T47D (cell line): ENCODE measurements around the gene HOXA6.

Experiments used
- DNase-seq, 2 experiments: peaks; one replicate each; pipeline versions ENCODE4 v3.0.0 to v3.0.0-alpha.2; 2011 to 2012; ENCODE audit warnings: low read depth in 1 of 2, low spot score in 1 of 2
- JUND ChIP-seq: IDR thresholded peaks from 2 replicates; pipeline ENCODE4 v1.6.1; 2012; ENCODE audit warnings: low read depth
- in situ Hi-C: cut with HindIII; loops from 2 replicates; pipeline ENCODE4 v1.10.0; 2016; ENCODE audit warnings: low sequenced_read_pairs, low pct_unique_long_range_greater_than_20kb

The HOXA6 gene

DNA sequence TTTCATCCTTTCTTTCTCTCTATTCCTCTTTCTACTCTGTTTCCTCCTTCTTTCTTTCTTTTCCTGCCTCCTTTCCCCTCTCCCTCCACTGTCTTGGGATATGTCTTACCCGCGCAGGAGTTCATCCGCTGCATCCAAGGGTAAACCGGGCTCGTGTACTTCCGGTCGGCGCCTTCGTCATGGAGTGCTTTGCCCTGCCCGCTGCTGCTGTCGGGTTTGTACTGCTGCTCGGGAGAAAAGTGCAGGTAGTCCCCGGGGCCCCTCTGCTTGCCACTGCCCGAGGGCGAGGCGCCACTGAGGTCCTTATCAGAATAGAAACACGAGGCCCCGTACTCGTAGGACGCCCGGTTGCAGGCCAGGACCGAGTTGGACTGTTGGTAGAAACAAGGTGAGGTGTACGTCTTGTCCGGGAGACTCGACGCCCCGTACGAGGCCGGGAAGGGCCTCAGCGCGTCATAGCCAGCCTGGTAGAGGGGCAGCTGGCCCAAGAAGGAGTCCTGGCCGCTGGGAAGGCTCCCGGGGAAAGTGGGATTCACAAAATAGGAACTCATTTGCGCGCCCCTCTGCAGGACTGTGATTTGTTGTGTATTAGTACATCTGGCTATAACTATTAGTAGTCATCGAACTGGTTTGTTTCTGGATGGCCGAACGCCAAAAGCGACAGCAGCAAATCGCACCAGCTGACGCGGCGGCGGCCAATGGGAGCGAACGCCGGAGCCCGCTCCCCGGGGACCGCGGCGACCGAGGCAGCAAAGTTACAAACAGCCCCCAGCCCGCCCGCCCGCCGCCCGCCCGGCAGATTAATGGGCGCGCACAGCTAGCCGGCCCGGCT lies at the start of gene HOXA6:
HOXA6 (minus strand) TSS at position 576 of the 832 bp plus-strand sequence; CDS start at position 551, 25 bp downstream.
- TF ChIP-seq JUND = no peak
- no peak for DNase-seq
- in situ Hi-C loops = no loop called here

DNA sequence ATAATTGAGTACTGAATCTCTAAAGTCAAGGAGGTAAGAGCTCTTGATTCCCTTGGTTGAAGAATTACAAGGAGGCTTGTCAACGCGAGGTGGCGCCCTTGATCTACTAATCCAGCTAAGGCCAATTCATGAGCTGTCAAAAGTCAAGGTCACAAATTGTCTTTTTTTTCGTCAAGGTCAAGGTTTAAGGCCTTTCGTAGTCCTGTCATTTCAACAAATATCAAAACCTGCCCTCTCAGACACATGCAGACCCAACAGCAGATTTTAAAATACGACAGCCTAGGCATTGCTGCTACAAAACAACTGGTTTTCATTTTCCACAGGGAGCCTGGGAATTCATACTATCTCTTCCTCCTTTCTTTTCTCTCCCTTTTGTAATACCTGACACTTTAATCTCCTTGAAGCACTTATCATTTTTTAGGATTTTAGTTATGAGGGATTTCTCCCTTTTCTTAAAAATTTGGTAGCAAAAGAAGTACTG lies 48.8 kb upstream of the HOXA6 start:
- peak; percentile 80 to 97 for DNase-seq
- TF ChIP-seq JUND = no peak
- in situ Hi-C loops = no loop called here

- in situ Hi-C loops = no loop called here
- no peak for TF ChIP-seq JUND
- DNase-seq = no peak
These were observed 47.3 kb upstream of the HOXA6 start for GRCh38 chr7:27194686-27195379.

DNA sequence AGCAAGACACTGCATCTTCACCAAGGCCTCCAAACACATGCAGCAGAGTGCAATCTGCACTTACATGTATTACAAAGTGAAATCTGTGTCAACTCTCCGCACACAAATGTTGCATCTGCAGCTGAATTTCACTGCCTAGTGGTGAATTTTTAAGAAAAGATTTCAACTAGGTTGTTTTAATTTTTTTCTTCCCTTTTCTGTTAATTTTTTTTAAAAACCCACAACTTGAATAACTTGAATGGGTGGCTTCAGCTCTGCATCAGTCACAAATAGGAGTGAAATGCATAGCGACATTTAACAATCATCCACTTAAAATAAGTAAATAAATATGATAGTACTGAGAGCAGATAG lies 46.4 kb upstream of the HOXA6 start:
- in situ Hi-C loops = no loop called here
- no peak for TF ChIP-seq JUND
- no peak for DNase-seq

DNA sequence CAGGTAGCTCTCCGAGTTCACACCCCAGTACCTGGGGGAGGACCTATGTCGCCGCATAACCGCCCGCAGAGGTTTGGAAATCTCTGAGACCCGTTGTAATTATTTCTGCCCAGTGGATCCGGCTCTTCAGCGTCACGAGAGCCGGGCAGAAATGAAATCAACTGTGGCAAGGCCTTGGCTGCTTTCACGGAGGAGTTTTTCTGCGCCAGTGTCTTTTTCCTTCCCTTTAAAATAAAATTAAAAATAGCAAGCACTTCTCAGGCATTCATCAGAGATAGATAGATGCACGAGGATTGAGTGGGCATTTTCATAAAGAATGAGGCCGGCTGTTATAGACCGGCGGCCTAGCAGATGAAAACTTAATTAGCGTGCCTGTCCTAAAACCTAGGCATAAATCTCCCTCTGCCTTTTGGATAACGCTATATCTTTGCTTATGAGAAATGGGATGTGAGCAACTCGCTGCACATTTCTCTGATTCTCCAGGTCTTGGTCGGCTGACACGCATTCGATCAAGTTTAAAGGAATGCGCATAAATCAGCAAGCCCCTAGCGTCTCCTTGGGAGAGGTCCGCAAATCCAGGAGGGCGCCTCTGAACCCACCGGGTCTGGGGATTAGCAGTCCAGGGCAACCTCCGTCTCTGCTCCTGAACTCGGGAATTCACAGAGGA lies 45.9 kb upstream of the HOXA6 start:
- DNase-seq = no peak
- in situ Hi-C loops = no loop called here
- TF ChIP-seq JUND = no peak

DNA sequence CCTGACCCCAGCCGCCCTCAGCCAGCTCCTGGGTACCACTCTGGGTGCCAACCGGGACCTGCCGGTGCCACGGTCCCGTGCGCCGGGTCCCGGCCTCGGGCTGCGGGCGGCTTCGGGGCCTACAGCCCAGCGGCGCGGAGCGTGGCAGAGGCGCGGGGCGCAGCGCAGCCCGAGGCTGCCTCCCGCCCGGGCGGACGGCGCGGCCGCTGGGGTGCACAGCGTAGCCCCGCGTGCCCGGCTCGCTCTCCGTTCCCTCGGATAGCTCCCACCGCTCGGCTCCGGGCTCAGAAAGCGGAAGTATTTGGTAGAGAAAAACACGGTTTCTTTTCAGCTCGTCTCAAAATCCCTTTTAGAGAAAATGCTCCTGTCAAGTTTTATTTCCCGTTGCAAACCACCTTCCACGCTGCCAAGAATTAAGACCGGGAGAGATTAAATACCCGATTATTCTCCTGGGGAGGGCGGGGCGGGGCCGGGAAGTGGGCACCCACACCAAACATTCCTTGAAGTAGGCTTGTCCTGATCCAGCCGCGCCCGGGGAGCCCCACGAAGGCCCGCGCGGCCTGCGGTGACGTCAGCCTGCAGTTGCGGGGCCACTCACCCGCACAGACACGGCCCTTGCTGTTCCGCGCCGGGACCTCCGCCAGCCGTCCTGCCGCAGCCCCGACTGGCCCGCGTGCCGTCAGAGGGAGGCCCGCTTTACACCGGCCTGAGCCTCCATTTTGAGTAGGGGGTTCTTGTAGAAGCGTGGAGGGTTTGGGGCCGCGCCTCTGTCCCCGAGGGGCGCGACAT lies 45.2 kb upstream of the HOXA6 start:
- no peak for TF ChIP-seq JUND
- no peak for DNase-seq
- in situ Hi-C loops = no loop called here

- no peak for DNase-seq
- TF ChIP-seq JUND = no peak
- in situ Hi-C loops = no loop called here
These were observed 44.4 kb upstream of the HOXA6 start for GRCh38 chr7:27191833-27192545.

GRCh38 chr7:27191161-27191731 lies 43.7 kb upstream of the HOXA6 start:
- DNase-seq = no peak
- TF ChIP-seq JUND = no peak
- in situ Hi-C loops = no loop called here

DNA sequence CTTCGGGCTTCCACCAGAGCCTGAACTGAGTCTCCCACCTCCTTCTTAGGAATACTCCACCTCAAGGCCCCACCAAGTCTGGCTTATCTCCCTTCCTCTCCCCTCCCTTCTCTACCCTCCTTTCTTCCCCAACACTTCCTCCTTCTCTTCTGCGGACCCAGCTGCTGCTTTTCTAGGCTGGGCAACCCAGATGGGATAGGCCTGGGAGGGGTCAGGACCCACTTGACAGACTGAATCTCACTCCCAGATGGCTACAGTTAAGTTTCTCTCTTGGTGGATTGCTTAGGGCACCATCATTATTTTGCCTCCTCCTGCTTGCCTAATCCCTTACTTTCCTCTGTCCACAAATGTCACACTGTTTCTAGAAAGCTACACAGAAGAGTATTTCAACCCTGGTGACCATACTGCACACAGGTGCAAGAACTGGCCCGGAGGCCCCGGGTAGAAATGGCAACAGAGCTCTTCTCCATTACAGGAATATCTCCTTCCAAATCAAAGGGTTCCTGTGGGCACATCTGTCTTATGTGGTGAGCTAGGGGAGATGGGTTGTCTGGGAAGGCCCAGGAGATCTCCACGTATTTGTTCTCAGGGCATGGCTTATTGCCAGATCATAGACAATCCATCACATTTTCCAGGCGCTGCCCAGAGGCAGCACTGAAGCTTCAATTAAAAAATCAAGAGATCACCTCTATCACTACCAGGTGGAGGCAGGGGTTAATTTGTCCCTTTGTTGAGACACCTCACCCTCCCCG lies 42.6 kb upstream of the HOXA6 start:
- DNase-seq = no peak
- in situ Hi-C loops = no loop called here
- no peak for TF ChIP-seq JUND

DNA sequence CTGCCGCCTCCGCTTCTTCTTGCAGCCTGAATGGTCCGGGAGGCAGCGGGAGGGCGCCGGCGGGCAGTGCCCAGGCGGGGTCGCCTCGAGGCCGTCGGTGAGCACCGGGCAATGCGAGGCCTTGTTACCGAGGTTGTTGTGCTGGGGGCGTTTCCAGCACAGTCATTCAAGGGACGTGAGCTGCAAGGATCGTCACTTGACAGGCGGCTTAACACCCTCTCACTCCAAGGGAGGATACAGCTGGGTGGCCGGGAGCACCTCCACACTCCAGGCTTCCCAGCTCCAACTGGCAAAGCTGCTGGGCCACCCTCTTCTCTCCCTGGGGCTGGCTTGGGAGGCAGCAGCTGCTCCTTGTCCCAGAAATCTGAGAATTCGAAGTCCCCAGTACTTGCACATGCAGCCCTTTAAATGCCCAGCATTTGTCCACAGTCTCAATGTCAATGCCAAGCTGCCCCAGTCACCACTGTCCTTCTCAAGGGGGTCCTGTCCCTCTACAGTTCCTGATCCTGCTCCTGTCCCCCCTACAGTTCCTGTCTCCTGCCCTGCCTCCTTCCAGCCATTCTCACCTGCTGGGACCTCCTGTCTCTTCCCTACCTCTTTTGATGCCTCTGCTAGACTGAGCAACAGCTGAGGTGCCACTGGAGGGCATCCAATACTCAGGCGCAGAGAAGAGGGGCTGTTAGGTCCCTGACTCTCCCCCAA lies 41.9 kb upstream of the HOXA6 start:
- in situ Hi-C loops = no loop called here
- no peak for DNase-seq
- TF ChIP-seq JUND = no peak
